ACHN (cell line): Measurements from ENCODE around the gene ACKR3.
A peak's percentile ranks its signal among the peaks of the same experiment; 100 is the strongest.

Source experiments
- DNase-seq: peaks from one replicate; pipeline ENCODE4 v3.0.0-alpha.2; 2015
- in situ Hi-C: cut with HindIII; loops from 2 replicates; pipeline ENCODE4 v1.10.0; 2017; ENCODE audit warnings: low sequenced_read_pairs, low pct_ligation_motif_present, low pct_unique_long_range_greater_than_20kb

The ACKR3 gene

DNA sequence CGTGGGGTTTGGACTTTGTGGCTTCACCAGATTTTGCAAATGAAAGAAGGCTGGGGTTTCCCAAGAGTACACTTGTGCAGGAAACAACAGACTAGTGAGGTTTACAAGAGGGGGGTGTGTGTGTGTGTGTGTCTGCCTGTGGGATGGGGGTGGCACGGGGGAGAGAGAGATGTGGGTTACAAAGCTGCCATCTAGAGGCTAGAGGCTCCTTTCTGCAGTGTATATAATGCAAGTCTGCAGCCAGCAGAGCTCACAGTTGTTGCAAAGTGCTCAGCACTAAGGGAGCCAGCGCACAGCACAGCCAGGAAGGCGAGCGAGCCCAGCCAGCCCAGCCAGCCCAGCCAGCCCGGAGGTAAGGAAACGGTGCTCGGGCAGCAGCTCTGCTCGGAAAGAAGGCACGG lies at the start of gene ACKR3:
Gene ACKR3 (plus strand): TSS at position 253 of the 401 bp plus-strand sequence. CDS start 10,641 bp downstream, outside the sequence.
- DNase-seq, result peak; percentile 34
- in situ Hi-C loops, result no loop called here

DNA sequence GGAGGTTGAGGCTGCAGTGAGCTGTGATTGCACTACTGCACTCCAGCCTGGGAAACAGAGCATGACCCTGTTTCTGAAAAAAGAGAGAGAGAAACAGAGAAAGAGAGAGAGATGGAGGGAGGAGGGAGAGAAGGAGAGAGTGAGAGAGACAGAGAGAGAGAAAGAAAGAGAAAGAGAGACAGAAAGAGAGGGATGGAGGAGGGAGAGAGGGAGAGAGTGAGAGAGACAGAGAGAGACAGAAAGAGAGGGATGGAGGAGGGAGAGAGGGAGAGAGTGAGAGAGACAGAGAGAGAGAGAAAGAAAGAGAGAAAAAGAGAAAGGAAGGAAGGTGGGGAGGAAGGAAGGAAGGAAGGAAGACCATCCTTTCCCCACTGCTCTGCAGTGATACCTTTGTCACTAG lies 48.1 kb upstream of the ACKR3 start:
- in situ Hi-C loops, result no loop called here

GRCh38 chr2:236523249-236523648 lies 46.4 kb upstream of the ACKR3 start:
- in situ Hi-C loops, result no loop called here
- no peak for DNase-seq

More for the DNA sequence above, 48.1 kb upstream of the ACKR3 start:
- no peak for DNase-seq

DNA sequence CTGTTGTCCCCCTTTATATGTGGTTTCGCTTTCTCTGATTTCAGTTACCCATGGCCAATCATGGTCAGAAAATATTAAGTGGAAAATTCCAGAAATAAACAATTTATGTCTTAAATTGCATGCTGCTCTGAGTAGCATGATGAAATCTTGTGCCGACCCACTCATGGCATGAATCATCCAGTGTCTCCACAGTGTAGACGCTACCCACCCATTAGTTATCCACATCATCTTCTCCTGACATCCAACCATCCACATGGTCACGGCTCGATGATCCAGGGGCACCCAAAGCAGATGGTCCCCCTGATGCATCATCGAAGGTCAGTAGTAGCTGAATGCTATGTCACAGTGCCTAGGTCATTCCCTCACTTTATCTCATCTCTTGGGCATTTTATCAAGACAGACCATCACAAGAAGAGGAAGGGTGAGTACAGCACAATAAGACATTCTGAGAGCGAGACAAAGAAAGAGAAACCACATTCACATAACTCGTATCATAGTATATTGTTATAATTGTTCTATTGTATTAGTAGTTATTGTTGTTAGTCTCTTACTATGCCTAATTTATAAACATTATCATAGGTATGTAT lies 44.1 kb upstream of the ACKR3 start:
- in situ Hi-C loops, result no loop called here

GRCh38 chr2:236526455-236527158 lies 43.0 kb upstream of the ACKR3 start:
- DNase-seq, result no peak
- in situ Hi-C loops, result no loop called here

More for the DNA sequence above, 44.1 kb upstream of the ACKR3 start:
- DNase-seq, result no peak

GRCh38 chr2:236527159-236527630 lies 42.4 kb upstream of the ACKR3 start:
- DNase-seq, result no peak

GRCh38 chr2:236529606-236530005 lies 40.0 kb upstream of the ACKR3 start:
- no peak for DNase-seq
- in situ Hi-C loops, result no loop called here

More at GRCh38 chr2:236527159-236527630, 42.4 kb upstream of the ACKR3 start:
- in situ Hi-C loops, result no loop called here

DNA sequence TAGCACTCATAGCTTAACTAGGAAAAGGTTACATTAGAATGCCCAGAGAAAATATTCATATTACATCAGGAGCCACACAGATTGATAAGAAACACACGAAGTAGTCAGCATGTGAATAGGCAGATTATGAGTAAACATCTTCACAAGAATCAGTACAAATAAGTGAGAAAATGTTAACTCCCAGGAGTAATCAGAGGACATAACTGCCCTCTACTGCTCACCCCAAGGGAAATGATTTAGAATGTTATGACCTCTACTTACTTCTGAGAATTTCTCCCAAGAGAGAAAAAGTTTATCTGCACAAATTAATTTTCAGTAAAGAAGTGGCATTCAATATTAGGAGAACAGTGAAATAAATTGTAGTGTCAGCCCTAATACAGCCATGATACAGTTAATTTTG lies 39.1 kb upstream of the ACKR3 start:
- in situ Hi-C loops, result no loop called here
- no peak for DNase-seq

DNA sequence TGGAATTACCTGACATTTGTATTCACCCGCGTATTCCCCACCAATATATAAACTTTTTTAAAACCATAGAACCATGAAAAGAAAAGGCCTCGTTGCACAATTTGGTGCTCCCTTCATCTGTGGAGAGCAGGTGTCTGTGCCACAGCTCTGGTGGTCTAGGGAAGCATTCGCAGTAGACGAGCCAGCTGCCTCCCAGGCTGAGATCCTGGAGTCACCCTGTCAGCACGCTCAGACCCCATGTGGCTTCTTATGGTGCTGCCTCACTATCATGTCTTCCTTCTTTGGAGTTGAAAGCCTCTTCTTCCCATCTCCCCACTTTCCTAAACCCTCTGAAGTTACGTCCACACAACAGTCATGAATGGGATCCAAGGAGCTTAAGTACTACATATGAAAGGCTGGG lies 38.4 kb upstream of the ACKR3 start:
- in situ Hi-C loops, result no loop called here
- no peak for DNase-seq

- in situ Hi-C loops, result no loop called here
- no peak for DNase-seq
Measured at GRCh38 chr2:236531996-236532395, 37.6 kb upstream of the ACKR3 start.

GRCh38 chr2:236533343-236533742 lies 36.3 kb upstream of the ACKR3 start:
- in situ Hi-C loops, result no loop called here
- DNase-seq, result no peak

DNA sequence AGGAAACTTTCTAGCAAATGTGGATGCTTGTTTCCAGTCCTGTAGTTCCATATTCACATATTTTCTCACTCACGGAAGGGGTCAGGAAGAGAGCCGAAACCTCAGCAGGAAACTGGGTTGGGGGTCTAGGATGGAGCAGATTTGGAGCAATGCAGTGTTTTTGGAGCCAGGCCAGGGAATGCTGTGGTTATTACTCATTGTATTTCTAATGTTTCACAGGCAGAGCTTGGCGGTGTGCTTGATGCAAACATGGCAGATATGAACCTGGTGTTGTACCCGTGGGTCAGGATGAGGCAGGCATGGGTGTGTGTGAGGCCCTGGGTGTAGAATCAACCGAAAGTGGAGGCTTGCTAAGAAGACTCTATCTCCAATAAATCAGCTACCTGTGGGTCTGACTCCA lies 34.6 kb upstream of the ACKR3 start:
- no peak for DNase-seq
- in situ Hi-C loops, result no loop called here

GRCh38 chr2:236536727-236537398 lies 32.8 kb upstream of the ACKR3 start:
- in situ Hi-C loops, result no loop called here

GRCh38 chr2:236538242-236538641 lies 31.4 kb upstream of the ACKR3 start:
- DNase-seq, result no peak
- in situ Hi-C loops, result no loop called here

More at GRCh38 chr2:236536727-236537398, 32.8 kb upstream of the ACKR3 start:
- DNase-seq, result no peak

DNA sequence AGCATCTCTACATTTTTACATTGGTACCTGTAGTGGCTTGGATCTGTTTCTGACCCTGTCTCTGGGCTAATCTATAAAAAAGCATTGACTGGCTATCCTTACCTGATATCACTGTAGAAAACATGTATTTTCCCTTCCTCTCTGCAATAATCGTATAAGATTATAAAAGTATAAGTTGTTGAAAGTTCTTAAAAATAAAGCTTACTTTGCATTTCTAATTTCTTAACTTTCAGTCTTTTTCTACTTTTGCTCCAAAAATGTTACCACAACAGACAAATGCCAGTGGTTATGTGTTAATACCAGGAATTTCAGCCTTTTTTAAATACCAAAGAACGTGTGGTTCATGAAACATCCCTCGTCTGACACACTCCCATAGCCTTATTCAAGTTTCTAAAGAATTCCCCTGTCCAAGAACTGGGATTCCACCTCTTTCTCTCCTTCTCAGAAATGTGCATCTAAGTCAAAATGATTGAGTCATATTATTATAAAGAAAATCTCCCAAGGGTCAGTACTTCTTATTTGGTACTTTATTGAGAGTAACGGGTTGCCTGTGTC lies 28.5 kb upstream of the ACKR3 start:
- no peak for DNase-seq
- in situ Hi-C loops, result no loop called here

- no peak for DNase-seq
- in situ Hi-C loops, result no loop called here
Measured at GRCh38 chr2:236544362-236544761, 25.3 kb upstream of the ACKR3 start.

- in situ Hi-C loops, result no loop called here
- no peak for DNase-seq
Measured at GRCh38 chr2:236545248-236545658, 24.4 kb upstream of the ACKR3 start.

- DNase-seq, result no peak
- in situ Hi-C loops, result no loop called here
Measured at GRCh38 chr2:236545814-236546480, 23.7 kb upstream of the ACKR3 start.

DNA sequence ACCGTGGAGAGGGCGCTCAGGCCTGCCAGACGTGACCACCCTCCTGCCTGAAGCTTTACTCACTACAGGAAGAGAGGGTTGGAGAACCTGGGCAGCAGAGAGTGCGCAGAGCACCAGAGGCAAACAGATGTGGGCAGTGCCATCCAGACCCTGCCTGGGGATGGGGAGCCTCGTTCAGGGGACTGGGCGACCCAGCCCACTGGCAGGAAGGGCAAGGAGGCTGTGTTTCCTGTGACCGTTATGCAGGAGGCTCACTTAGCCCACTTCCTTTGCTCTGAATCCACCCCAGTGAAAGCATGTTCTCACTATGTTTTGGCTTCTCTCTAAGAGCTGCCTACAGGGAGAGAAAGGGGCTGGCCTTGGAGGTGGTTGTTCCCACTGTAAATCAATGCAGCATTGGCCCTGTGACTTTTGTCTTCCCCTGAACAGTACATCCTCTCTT lies 23.0 kb upstream of the ACKR3 start:
- DNase-seq, result no peak
- in situ Hi-C loops, result no loop called here
